ENCODE measurements around the gene EBF4.

Gene EBF4

GRCh38 chr20:2692036-2692885 lies at the start of gene EBF4:
Gene EBF4, plus strand, starts transcription at chr20:2692780. Its CDS starts 866 bp downstream, at chr20:2693646.
- H3K27ac ChIP-seq: no peak within 1 kb of the TSS
- TF ChIP-seq ZFX (IDR thresholded peaks at IDR 0.05): no peak
- TF ChIP-seq, protein P1, sequence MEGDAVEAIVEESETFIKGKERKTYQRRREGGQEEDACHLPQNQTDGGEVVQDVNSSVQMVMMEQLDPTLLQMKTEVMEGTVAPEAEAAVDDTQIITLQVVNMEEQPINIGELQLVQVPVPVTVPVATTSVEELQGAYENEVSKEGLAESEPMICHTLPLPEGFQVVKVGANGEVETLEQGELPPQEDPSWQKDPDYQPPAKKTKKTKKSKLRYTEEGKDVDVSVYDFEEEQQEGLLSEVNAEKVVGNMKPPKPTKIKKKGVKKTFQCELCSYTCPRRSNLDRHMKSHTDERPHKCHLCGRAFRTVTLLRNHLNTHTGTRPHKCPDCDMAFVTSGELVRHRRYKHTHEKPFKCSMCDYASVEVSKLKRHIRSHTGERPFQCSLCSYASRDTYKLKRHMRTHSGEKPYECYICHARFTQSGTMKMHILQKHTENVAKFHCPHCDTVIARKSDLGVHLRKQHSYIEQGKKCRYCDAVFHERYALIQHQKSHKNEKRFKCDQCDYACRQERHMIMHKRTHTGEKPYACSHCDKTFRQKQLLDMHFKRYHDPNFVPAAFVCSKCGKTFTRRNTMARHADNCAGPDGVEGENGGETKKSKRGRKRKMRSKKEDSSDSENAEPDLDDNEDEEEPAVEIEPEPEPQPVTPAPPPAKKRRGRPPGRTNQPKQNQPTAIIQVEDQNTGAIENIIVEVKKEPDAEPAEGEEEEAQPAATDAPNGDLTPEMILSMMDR (conservative IDR thresholded peaks at IDR 0.05): no peak

- TF ChIP-seq, protein P1 (conservative IDR thresholded peaks at IDR 0.05): no peak
- TF ChIP-seq ZFX (IDR thresholded peaks at IDR 0.05): no peak
- H3K27ac ChIP-seq: no peak overlapping the region
Observed at GRCh38 chr20:2643708-2644107, 48.9 kb upstream of the EBF4 start.

- H3K27ac ChIP-seq: peak within 1 kb of the TSS; percentile 95
- TF ChIP-seq, protein P1 (conservative IDR thresholded peaks at IDR 0.05): no peak
- TF ChIP-seq ZFX (IDR thresholded peaks at IDR 0.05): peak; percentile 66
Observed at GRCh38 chr20:2651772-2652723, 40.5 kb upstream of the EBF4 start, which contains the start of gene NOP56. Gene NOP56, plus strand, starts transcription at chr20:2652632. Its CDS starts 29 bp downstream, at chr20:2652661.

- H3K27ac ChIP-seq: peak overlapping the region; percentile 95
- TF ChIP-seq, protein P1 (conservative IDR thresholded peaks at IDR 0.05): no peak
- peak; percentile 6; the same call in 1 of the 2 replicates for TF ChIP-seq ZFX (IDR thresholded peaks at IDR 0.05)
Observed at GRCh38 chr20:2652724-2653555, 39.6 kb upstream of the EBF4 start.

DNA sequence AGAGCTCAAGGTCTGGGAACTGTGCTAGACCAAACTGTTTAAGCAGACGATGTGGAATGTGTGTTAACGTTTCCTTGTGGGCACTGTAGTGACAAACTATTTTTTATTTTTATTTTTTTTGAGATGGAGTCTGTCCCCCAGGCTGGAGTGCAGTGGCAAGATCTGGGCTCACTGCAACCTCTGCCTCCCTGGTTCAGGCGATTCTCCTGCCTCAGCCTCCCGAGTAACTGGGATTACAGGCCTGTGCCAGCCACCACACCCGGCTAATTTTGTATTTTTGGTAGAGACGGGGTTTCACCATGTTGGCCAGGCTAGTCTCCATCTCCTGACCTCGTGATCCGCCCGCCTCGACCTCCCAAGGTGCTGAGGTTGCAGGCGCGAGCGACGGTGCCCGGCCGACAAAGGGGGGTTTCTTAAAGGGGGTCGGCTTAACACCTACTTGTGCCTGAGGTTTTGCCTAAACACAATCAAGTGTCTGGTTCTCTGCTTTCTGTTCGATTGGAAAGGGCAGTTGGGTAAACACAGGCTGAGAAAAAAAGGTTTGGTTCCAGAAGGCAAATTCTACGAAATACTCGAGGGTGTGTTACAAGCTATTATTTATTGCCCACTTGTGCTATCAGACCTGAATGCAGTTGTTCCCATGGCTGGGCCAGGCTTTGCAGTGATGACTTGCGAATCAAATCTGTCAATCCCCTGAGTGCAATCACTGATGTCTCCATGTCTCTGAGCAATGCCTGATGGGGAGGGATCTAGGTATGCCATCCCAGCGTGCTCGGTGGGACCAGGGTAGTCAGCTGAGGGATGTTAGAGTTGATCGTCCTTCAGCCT lies 38.8 kb upstream of the EBF4 start:
- no peak for TF ChIP-seq ZFX (IDR thresholded peaks at IDR 0.05)
- TF ChIP-seq, protein P1 (conservative IDR thresholded peaks at IDR 0.05): no peak
- peak overlapping the region; percentile 95 for H3K27ac ChIP-seq

- TF ChIP-seq ZFX (IDR thresholded peaks at IDR 0.05): no peak
- TF ChIP-seq, protein P1 (conservative IDR thresholded peaks at IDR 0.05): no peak
- H3K27ac ChIP-seq: peak overlapping the region; percentile 95
Observed at GRCh38 chr20:2654384-2654822, 38.2 kb upstream of the EBF4 start.

All from C4-2B (cell line).